ENCODE measurements around the gene ABCC10.
"Not testable (repeated sequence)": the region's sequence is repeated elsewhere in the genome, so short reads cannot be mapped to it uniquely, and the experiment has no call there.

DNA sequence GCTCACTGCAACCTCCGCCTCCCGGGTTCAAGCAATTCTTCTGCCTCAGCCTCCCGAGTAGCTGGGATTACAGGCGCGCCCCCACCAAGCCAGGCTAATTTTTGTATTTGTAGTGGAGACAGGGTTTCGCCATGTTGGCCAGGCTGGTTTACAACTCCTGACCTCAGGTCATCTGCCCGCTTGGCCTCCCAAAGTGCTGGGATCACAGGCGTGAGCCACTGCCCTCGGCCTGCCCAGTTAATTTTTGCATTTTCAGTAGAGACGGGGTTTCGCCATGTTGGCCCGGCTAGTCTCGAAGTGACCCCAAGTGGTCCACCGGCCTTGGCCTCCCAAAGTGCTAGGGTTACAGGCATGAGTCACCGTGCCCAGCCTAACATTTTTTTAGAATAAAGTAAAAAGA, 30.8 kb downstream of the ABCC10 start:
- TF ChIP-seq, protein P1, sequence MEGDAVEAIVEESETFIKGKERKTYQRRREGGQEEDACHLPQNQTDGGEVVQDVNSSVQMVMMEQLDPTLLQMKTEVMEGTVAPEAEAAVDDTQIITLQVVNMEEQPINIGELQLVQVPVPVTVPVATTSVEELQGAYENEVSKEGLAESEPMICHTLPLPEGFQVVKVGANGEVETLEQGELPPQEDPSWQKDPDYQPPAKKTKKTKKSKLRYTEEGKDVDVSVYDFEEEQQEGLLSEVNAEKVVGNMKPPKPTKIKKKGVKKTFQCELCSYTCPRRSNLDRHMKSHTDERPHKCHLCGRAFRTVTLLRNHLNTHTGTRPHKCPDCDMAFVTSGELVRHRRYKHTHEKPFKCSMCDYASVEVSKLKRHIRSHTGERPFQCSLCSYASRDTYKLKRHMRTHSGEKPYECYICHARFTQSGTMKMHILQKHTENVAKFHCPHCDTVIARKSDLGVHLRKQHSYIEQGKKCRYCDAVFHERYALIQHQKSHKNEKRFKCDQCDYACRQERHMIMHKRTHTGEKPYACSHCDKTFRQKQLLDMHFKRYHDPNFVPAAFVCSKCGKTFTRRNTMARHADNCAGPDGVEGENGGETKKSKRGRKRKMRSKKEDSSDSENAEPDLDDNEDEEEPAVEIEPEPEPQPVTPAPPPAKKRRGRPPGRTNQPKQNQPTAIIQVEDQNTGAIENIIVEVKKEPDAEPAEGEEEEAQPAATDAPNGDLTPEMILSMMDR (IDR thresholded peaks at IDR 0.05; ENCODE audit: low read length): not testable (repeated sequence)
- TF ChIP-seq EZH2phosphoT487 (IDR thresholded peaks at IDR 0.05; ENCODE audit: low read length); EZH2 (optimal IDR thresholded peaks at IDR 0.05; ENCODE audit: low read depth, low read length): not testable (repeated sequence)

Measured in MM.1S (cell line).